ENCODE measurements around the gene FHDC1.

The FHDC1 gene

DNA sequence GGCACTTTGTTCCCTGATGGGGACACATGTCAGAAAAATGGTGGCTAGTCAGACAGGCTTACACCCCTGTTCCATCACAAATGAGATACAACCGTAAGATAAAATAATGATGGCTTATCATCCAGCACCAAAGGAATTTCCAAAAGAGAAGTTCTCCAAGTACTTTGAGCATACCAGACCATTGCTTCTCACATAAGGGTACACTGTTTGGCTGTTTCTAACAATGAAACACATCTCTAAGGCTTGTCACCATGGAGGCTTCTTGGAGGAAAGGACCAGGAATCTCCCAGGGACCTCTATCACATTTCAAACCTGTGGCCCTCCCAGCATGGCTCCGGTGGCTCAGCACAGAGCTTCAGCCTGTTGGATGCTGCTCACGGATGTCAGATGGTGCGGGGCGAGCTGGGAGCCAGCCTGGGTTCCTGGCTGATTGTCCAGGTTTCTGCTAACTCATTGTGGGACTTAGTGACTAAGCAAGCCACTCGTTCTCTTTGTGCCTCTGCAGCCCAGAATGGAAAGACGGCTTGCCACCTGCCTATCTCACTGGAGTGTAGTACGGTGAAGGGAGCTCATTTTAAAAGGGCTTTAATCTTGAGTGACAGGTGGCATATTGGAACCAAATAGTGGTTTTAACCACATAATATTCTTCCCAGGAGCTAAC, 54.5 kb downstream of the FHDC1 start:
- no peak for DNase-seq
- no peaks in the 10 kb centered on the region for H3K27me3 ChIP-seq (replicated peaks; ENCODE audit: control insufficient read depth, insufficient read depth, low read length, poor library complexity, severe bottlenecking)
- no peak overlapping the region for H3K4me3 ChIP-seq (ENCODE audit: insufficient read depth, low read depth, low read length, poor library complexity, severe bottlenecking)
- H3K36me3 ChIP-seq (ENCODE audit: control insufficient read depth, insufficient read depth, low read length), result no peaks in the 10 kb centered on the region
- no peaks in the 10 kb centered on the region for H3K4me1 ChIP-seq (ENCODE audit: control insufficient read depth, insufficient read depth, low read length, poor library complexity, severe bottlenecking)
- H3K27ac ChIP-seq (ENCODE audit: insufficient read depth, low read length, poor library complexity, severe bottlenecking), result no peak overlapping the region
- no peaks in the 10 kb centered on the region for H3K9me3 ChIP-seq (ENCODE audit: control insufficient read depth, low read length)

DNA sequence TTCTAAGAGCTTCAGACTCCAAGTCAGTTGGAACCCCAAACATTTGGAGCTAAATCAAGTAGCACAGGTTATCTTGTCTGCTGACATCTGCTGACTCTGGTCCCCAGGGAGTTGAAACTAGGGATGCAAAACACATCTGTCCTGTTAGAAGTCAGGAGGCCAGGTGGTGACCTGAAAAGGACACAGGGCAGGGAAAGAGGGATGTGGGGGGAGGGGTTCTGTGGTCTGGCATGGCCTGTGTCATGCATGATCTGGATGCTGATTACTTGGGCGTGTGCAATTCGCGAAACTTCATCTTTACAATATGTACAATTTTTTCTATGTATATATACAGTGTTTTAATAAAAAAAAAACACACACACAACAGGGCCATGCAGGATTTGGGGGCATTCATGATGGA, 55.3 kb downstream of the FHDC1 start:
- no peaks in the 10 kb centered on the region for H3K9me3 ChIP-seq (ENCODE audit: control insufficient read depth, low read length)
- no peaks in the 10 kb centered on the region for H3K36me3 ChIP-seq (ENCODE audit: control insufficient read depth, insufficient read depth, low read length)
- H3K27me3 ChIP-seq (replicated peaks; ENCODE audit: control insufficient read depth, insufficient read depth, low read length, poor library complexity, severe bottlenecking), result no peaks in the 10 kb centered on the region
- DNase-seq, result no peak
- H3K27ac ChIP-seq (ENCODE audit: insufficient read depth, low read length, poor library complexity, severe bottlenecking), result no peak overlapping the region
- H3K4me3 ChIP-seq (ENCODE audit: insufficient read depth, low read depth, low read length, poor library complexity, severe bottlenecking), result no peak overlapping the region
- no peaks in the 10 kb centered on the region for H3K4me1 ChIP-seq (ENCODE audit: control insufficient read depth, insufficient read depth, low read length, poor library complexity, severe bottlenecking)

DNA sequence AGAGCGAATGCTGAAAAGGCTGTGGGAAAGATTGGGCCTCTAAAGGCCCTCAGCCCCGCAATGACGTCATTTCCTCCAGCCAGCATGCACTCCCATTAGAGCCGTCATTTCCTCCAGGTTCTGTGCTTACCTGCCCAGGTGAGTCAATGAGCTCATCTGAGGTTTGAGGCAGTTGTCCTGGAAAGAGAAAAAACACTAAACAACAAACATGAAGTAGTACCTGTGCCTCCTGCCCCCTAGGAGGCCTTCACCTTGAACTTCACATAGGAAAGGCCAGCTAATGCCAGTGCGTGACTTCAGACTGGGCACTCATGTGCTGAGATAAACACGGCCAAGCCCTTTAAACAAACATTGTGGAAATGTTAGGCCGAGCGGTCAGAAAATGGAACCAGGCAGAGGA, 55.9 kb downstream of the FHDC1 start:
- Histone ChIP-seq H3K27ac (ENCODE audit: insufficient read depth, low read length, poor library complexity, severe bottlenecking) (no peak overlapping the region), H3K4me3 (ENCODE audit: insufficient read depth, low read depth, low read length, poor library complexity, severe bottlenecking) (no peak overlapping the region), H3K36me3 (ENCODE audit: control insufficient read depth, insufficient read depth, low read length) (no peaks in the 10 kb centered on the region), H3K4me1 (ENCODE audit: control insufficient read depth, insufficient read depth, low read length, poor library complexity, severe bottlenecking) (no peaks in the 10 kb centered on the region), H3K27me3 (replicated peaks; ENCODE audit: control insufficient read depth, insufficient read depth, low read length, poor library complexity, severe bottlenecking) (no peaks in the 10 kb centered on the region), H3K9me3 (ENCODE audit: control insufficient read depth, low read length) (no peaks in the 10 kb centered on the region)
- no peak for DNase-seq

DNA sequence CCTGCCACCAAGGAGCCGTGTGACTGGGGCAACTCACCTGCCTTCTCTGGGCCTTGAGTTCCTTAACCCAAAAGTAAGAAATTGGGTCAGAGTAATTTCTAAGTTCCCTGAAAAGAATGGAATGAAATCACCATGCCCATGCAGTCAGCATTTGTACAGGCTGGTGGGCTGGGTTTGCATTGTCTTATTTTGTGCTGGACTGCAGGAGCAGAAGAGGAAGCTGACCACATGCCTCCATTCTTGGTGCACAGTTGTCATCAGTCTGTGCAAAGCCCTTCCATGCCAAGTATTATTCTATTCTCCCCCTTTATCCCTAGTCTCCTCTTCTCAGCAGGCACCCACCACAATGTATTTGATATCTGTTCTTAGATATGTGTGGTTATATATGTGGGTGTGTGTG, 56.3 kb downstream of the FHDC1 start:
- Histone ChIP-seq H3K9me3 (ENCODE audit: control insufficient read depth, low read length) (no peaks in the 10 kb centered on the region), H3K36me3 (ENCODE audit: control insufficient read depth, insufficient read depth, low read length) (no peaks in the 10 kb centered on the region), H3K4me3 (ENCODE audit: insufficient read depth, low read depth, low read length, poor library complexity, severe bottlenecking) (no peak overlapping the region), H3K27me3 (replicated peaks; ENCODE audit: control insufficient read depth, insufficient read depth, low read length, poor library complexity, severe bottlenecking) (no peaks in the 10 kb centered on the region), H3K27ac (ENCODE audit: insufficient read depth, low read length, poor library complexity, severe bottlenecking) (no peak overlapping the region), H3K4me1 (ENCODE audit: control insufficient read depth, insufficient read depth, low read length, poor library complexity, severe bottlenecking) (no peaks in the 10 kb centered on the region)
- DNase-seq, result no peak

DNA sequence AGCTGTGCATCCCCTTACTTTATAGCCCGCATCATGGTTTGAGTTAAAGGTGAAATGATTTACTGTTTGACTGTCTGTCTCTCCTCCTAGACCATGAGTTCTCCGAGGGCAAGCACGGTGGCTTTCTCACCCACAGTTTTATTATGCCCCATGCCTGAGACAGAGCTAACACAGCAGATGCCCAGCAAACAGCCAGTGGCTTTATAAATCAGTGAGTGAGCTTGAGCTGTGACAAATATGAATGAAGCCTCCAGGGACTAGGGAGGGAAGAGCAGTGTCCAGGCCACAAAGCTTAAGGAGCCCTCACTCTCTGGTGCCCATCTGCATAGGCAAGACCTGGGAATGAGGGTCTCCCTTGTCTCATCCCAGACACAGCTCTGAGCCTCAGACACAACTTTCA, 57.9 kb downstream of the FHDC1 start:
- Histone ChIP-seq H3K36me3 (ENCODE audit: control insufficient read depth, insufficient read depth, low read length) (no peaks in the 10 kb centered on the region), H3K27ac (ENCODE audit: insufficient read depth, low read length, poor library complexity, severe bottlenecking) (no peak overlapping the region), H3K4me1 (ENCODE audit: control insufficient read depth, insufficient read depth, low read length, poor library complexity, severe bottlenecking) (no peaks in the 10 kb centered on the region), H3K27me3 (replicated peaks; ENCODE audit: control insufficient read depth, insufficient read depth, low read length, poor library complexity, severe bottlenecking) (no peaks in the 10 kb centered on the region), H3K9me3 (ENCODE audit: control insufficient read depth, low read length) (no peaks in the 10 kb centered on the region), H3K4me3 (ENCODE audit: insufficient read depth, low read depth, low read length, poor library complexity, severe bottlenecking) (no peak overlapping the region)
- DNase-seq, result no peak

DNA sequence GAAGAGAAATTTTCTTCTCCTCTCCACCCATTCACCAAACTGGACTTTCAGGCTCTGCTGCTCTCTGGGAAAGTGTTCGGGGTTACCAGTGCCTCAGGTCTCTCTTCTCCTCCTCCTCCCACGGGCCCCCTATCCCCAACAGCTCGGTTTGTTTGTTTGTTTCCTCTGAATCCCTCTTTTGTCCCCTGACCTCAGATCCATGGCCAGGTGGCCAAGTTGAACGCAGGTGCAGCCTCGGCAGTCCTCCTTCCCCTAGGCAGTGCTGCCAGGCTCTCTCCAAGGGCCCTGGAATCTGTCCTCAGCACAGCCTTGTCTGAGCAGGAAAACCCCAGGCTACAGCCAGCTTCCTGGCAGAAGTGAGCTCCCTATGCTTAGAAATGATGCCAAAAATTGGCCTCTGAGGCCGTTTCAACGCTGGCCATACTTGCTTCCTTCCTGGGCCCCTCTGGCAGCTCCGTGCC, 60.0 kb downstream of the FHDC1 start:
- Histone ChIP-seq H3K27ac (ENCODE audit: insufficient read depth, low read length, poor library complexity, severe bottlenecking) (no peak overlapping the region), H3K4me1 (ENCODE audit: control insufficient read depth, insufficient read depth, low read length, poor library complexity, severe bottlenecking) (no peaks in the 10 kb centered on the region), H3K36me3 (ENCODE audit: control insufficient read depth, insufficient read depth, low read length) (no peaks in the 10 kb centered on the region), H3K4me3 (ENCODE audit: insufficient read depth, low read depth, low read length, poor library complexity, severe bottlenecking) (no peak overlapping the region), H3K9me3 (ENCODE audit: control insufficient read depth, low read length) (no peaks in the 10 kb centered on the region), H3K27me3 (replicated peaks; ENCODE audit: control insufficient read depth, insufficient read depth, low read length, poor library complexity, severe bottlenecking) (no peaks in the 10 kb centered on the region)
- DNase-seq, result no peak

DNA sequence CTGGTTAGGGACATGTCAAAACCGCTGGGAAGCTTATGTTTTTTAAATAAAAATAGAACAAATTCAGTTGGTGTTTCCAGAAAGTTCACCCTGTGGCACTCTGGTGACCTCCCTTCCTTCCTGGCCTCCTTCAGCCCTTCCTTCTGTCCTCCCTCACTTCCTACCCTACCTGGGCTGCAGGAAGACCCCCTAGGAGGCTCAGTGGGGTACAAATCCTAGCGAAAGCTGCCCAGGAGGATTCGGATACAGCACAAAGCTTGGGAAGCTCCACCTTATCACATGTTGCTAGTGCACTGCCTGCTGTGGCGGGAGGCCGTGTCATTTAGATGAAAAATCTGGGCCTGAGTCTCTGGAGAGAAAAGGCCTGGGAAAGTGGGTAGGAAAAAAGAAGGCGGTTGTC, 60.5 kb downstream of the FHDC1 start:
- no peak for DNase-seq
- Histone ChIP-seq H3K9me3 (ENCODE audit: control insufficient read depth, low read length) (no peaks in the 10 kb centered on the region), H3K27ac (ENCODE audit: insufficient read depth, low read length, poor library complexity, severe bottlenecking) (no peak overlapping the region), H3K4me1 (ENCODE audit: control insufficient read depth, insufficient read depth, low read length, poor library complexity, severe bottlenecking) (no peaks in the 10 kb centered on the region), H3K4me3 (ENCODE audit: insufficient read depth, low read depth, low read length, poor library complexity, severe bottlenecking) (no peak overlapping the region), H3K27me3 (replicated peaks; ENCODE audit: control insufficient read depth, insufficient read depth, low read length, poor library complexity, severe bottlenecking) (no peaks in the 10 kb centered on the region), H3K36me3 (ENCODE audit: control insufficient read depth, insufficient read depth, low read length) (no peaks in the 10 kb centered on the region)

DNA sequence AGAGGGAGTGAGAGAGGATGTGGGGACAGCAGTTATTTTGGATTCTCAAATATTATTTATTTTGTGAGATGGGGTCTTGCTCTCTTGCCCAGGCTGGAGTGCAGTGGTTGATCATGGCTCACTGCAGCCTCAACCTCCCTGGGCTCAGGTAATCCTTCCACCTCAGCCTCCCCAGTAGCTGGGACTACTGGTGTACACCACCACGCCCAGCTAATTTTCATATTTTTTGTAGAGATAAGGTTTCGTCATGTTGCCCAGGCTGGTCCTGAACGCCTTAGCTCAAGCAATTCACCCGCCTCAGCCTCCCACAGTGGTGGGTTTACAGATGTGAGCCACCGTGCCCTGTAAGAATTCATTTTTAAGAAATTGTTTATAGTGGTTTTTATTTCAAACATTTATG, 61.2 kb downstream of the FHDC1 start:
- Histone ChIP-seq H3K36me3 (ENCODE audit: control insufficient read depth, insufficient read depth, low read length) (no peaks in the 10 kb centered on the region), H3K9me3 (ENCODE audit: control insufficient read depth, low read length) (no peaks in the 10 kb centered on the region), H3K27me3 (replicated peaks; ENCODE audit: control insufficient read depth, insufficient read depth, low read length, poor library complexity, severe bottlenecking) (no peaks in the 10 kb centered on the region), H3K27ac (ENCODE audit: insufficient read depth, low read length, poor library complexity, severe bottlenecking) (no peak overlapping the region), H3K4me3 (ENCODE audit: insufficient read depth, low read depth, low read length, poor library complexity, severe bottlenecking) (no peak overlapping the region), H3K4me1 (ENCODE audit: control insufficient read depth, insufficient read depth, low read length, poor library complexity, severe bottlenecking) (no peaks in the 10 kb centered on the region)
- no peak for DNase-seq

DNA sequence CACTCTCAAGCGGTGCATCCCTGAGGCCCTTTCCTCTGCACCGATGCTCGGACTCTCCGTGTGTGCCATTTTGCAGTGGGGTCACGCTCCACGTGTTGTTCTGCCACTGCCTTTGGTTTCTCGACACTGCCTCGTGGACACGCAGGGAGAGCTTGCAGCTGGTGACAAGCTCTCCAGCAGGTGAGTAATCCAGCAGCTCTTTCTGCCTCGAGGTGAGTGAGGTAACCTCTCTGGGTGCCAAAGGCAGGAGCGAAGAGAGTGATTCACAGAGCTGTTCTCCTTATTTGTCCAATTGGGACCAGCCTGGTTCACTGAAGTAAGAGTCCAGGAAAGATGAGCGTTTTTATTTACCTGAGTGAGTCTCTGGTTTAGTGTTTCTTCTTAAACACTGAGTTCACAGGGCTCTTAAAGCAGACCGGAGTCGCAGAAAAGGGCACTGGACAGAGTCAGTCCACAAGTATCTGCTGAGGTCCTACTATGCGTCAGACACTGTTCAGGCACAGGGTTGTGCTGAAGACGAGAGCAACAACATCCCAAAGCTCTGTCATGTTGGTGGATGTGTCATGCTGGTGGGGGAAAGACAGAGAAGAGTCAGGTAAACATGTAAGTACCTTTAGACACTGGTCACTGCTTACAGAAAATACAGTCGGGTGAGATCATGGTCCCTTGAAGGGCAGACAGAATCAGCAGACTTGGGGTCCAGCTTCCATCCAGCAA, 61.8 kb downstream of the FHDC1 start:
- no peaks in the 10 kb centered on the region for H3K36me3 ChIP-seq (ENCODE audit: control insufficient read depth, insufficient read depth, low read length)
- H3K9me3 ChIP-seq (ENCODE audit: control insufficient read depth, low read length), result no peaks in the 10 kb centered on the region
- H3K27ac ChIP-seq (ENCODE audit: insufficient read depth, low read length, poor library complexity, severe bottlenecking), result no peak overlapping the region
- H3K4me1 ChIP-seq (ENCODE audit: control insufficient read depth, insufficient read depth, low read length, poor library complexity, severe bottlenecking), result no peaks in the 10 kb centered on the region
- DNase-seq, result no peak
- H3K27me3 ChIP-seq (replicated peaks; ENCODE audit: control insufficient read depth, insufficient read depth, low read length, poor library complexity, severe bottlenecking), result no peaks in the 10 kb centered on the region
- H3K4me3 ChIP-seq (ENCODE audit: insufficient read depth, low read depth, low read length, poor library complexity, severe bottlenecking), result no peak overlapping the region

DNA sequence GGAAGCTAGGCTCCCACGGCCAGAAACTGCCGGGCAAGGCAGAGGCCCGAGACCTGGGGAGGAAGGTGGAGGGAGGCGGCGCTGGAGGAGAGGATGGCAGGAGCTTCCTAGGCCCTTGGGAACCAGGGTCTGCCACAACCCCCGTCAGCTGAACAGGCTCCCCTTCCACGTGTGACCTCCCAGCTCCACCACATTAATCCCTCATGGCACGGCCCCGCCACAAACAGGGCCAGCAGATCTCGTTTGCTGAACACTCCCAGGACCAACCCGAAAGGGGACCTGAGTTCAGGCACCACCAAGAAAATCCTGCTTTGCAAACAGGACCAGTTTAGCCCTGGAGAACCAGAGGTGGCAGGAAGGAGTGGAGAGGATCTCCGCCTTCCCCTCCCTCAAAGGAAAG, 62.7 kb downstream of the FHDC1 start:
- Histone ChIP-seq H3K4me1 (ENCODE audit: control insufficient read depth, insufficient read depth, low read length, poor library complexity, severe bottlenecking) (no peaks in the 10 kb centered on the region), H3K36me3 (ENCODE audit: control insufficient read depth, insufficient read depth, low read length) (no peaks in the 10 kb centered on the region)
- no peak for DNase-seq

More for the DNA sequence above, 62.7 kb downstream of the FHDC1 start:
- Histone ChIP-seq H3K27me3 (replicated peaks; ENCODE audit: control insufficient read depth, insufficient read depth, low read length, poor library complexity, severe bottlenecking) (no peaks in the 10 kb centered on the region), H3K4me3 (ENCODE audit: insufficient read depth, low read depth, low read length, poor library complexity, severe bottlenecking) (no peak overlapping the region), H3K27ac (ENCODE audit: insufficient read depth, low read length, poor library complexity, severe bottlenecking) (no peak overlapping the region), H3K9me3 (ENCODE audit: control insufficient read depth, low read length) (no peaks in the 10 kb centered on the region)

Measured in effector memory CD4-positive, alpha-beta T cell (primary cell).